ENCODE data around the gene GALNS. TPM values are rescaled to one million over a fixed set of nuclear protein-coding genes. Genes with fewer than 3 reads are reported as not detected.

GALNS gene
- total and polyA plus RNA-seq, 2 experiments from 2014 or later, result 9.7 to 18.8 TPM

- H3K9me2 ChIP-seq (ENCODE audit: insufficient read depth), result no peaks in the 10 kb centered on the region
- Mint-ChIP-seq H3K27ac (no peak overlapping the region), H3K9me3 (no peaks in the 10 kb centered on the region), H3K4me3 (no peak overlapping the region), H3K27me3 (ENCODE audit: insufficient read depth, low read depth, poor library complexity) (peaks cover 8% of the 10 kb centered on the region), H3K36me3 (ENCODE audit: low read depth) (peaks cover under 1% of the 10 kb centered on the region; the same call in 1 of the 3 replicates), H3K4me1 (peaks cover 9% of the 10 kb centered on the region; the same call in 1 of the 3 replicates)
- H2AFZ ChIP-seq, result no peak overlapping the region
- H3K79me2 ChIP-seq (replicated peaks; ENCODE audit: insufficient read depth), result no peaks in the 10 kb centered on the region
- no peak for ATAC-seq
- H3K4me2 ChIP-seq, result no peak overlapping the region
- H3K27ac ChIP-seq (ENCODE audit: low read depth), result no peak overlapping the region
- no peaks in the 10 kb centered on the region for H4K20me1 ChIP-seq (replicated peaks; ENCODE audit: insufficient read depth)
- TF ChIP-seq ZNF331 (CRISPR knock-in tag; IDR thresholded peaks at IDR 0.05; ENCODE audit: low read depth) (no peak), POLR2AphosphoS5 (IDR thresholded peaks at IDR 0.05; ENCODE audit: low read depth) (no peak), NANOG (IDR thresholded peaks at IDR 0.05; ENCODE audit: borderline replicate concordance) (no peak), EZH2 (IDR thresholded peaks at IDR 0.05; ENCODE audit: low read depth, unreplicated experiment) (no peak), ETS1 (IDR thresholded peaks at IDR 0.05) (no peak), CTCF (conservative IDR thresholded peaks at IDR 0.05; ENCODE audit: low read depth in 2 of 2) (no peak), ZNF462 (CRISPR knock-in tag; IDR thresholded peaks at IDR 0.05) (no peak), REST (IDR thresholded peaks at IDR 0.05; ENCODE audit: unreplicated experiment) (no peak), STAT1 (IDR thresholded peaks at IDR 0.05; ENCODE audit: unreplicated experiment) (no peak), CREB1 (CRISPR knock-in tag; IDR thresholded peaks at IDR 0.05; ENCODE audit: low read depth) (no peak), EZH2phosphoT487 (IDR thresholded peaks at IDR 0.05; ENCODE audit: unreplicated experiment) (no peak), JUNB (IDR thresholded peaks at IDR 0.05; ENCODE audit: unreplicated experiment) (no peak), ZNF114 (CRISPR knock-in tag; IDR thresholded peaks at IDR 0.05) (no peak)
- H3K27me3 ChIP-seq (ENCODE audit: insufficient read depth), result no peaks in the 10 kb centered on the region
- no peaks in the 10 kb centered on the region for H3K36me3 ChIP-seq (ENCODE audit: insufficient read depth)
- H3F3A ChIP-seq (replicated peaks; ENCODE audit: low read depth), result 0 out of 2 replicates have a peak, but pooled peaks cover under 1% of the 10 kb centered on the region
- H3K4me3 ChIP-seq, result no peak overlapping the region
- no peak for DNase-seq (ENCODE audit: low spot score)
- H3K4me1 ChIP-seq (ENCODE audit: insufficient read depth), result no peaks in the 10 kb centered on the region
Measured at GRCh38 chr16:88817785-88818574, 38.8 kb downstream of the GALNS start.

All from GM23338 (cell line).